DMS153 treated with DMSO at 0.1 percent for 48 hours (cell line): Measurements from ENCODE around the gene GNPTG.

Experiments used
- DNase-seq: peaks from one replicate; lab custom pipeline; 2025; ENCODE audit not compliant: unreplicated experiment; lab: John Stamatoyannopoulos, UW

GNPTG gene

DNA sequence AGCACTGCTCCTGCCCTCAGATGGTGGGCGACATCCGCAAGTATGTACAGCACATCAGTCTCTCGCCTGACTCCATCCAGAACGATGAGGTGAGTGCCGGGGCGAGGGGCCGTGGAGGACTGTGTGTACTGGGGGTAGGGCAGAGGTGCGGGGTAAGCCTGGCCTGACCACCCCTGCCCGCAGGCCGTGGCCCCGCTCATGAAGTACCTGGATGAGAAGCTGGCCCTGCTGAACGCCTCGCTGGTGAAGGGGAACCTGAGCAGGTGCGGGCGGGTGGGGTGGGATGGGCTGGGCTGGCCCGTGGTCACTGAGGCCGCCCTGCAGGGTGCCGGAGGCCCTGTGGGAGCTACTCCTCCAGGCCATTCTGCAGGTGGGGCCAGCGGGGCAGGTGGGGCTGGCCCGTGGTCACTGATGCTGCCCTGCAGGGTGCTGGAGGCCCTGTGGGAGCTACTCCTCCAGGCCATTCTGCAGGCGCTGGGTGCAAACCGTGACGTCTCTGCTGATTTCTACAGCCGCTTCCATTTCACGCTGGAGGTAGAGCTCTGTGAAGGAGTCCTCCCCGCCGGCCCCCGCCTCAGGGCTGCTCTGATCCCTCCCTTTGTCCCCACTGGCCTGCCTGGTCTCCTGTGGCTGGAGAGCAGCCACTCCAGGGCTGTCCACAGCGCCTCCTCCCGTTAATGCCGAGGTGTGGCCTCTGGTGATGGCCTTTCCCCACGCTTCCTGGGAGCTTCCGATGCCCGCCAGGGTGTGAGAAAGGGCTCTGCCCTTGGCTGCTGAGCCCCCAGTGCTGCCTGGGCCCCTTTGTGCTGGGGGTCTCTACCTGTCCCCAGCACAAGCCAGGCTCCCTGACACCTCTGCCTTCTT lies 5.1 kb upstream of the GNPTG start:
- no peak for DNase-seq

DNA sequence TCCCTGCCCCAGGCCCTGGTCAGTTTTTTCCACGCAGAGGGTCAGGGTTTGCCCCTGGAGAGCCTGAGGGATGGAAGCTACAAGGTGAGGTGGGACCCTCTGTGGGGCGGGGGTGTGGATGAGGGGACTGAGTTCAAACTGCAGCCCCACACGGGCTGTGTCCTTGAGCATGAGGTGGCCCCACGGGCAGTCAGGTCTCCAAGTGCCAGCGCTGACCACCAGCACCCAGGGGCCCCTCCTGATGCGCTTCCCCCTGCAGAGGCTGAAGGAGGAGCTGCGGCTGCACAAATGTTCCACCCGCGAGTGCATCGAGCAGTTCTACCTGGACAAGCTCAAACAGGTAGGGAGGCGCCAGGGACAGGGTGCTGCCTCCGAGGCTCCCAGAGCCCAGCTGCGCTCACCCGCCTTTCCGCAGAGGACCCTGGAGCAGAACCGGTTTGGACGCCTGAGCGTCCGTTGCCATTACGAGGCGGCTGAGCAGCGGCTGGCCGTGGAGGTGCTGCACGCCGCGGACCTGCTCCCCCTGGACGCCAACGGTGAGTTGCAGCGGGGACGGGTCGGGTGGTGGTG lies 4.4 kb upstream of the GNPTG start:
- no peak for DNase-seq

- DNase-seq = no peak
Observed at GRCh38 chr16:1347962-1348361, 3.8 kb upstream of the GNPTG start.

GRCh38 chr16:1348441-1348840 lies 3.3 kb upstream of the GNPTG start:
- no peak for DNase-seq

GRCh38 chr16:1348926-1349325 lies 2.8 kb upstream of the GNPTG start:
- DNase-seq = no peak

DNA sequence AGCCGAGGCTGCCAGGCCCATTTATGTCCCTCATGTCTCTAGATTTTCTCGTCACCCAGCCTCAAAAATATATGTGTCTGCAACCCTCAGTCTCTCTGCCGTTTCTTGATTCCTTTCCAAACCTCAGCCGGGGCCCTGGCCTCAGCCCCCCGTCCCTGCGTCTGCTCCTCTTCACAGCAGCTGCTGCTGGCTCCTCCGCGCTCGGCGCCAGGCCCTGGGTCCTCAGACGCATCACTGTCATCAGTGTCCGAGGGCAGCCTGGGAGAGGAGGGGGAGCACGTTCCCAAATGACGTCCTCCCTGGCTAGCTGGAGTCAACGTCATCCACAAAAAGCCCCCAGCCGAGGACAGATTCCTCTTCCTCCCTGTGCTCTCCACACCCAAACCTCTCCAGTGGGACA lies 2.4 kb upstream of the GNPTG start:
- no peak for DNase-seq

GRCh38 chr16:1349951-1350350 lies 1.8 kb upstream of the GNPTG start:
- no peak for DNase-seq

DNA sequence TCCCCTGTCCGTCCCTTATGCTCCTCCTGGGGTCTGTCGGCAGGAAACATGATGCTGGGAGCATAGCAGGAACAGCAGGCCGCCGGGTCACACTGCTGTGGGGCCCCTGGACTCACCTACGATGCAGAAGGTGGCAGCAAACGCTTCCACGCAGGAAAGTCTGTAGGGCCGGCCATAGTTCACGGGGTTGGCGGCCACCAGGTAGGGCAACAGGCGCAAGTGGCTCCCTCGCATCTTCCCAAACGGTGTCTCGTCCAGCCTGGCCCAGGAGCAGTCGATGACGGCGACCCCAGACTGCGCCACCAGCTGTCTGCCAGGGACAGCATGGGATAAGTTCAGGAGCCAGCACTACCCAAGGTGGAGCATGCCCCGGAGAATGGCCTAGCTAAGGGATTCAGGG lies 1.0 kb upstream of the GNPTG start:
- DNase-seq = no peak

GRCh38 chr16:1351215-1351581 lies 533 bp upstream of the GNPTG start:
- DNase-seq = no peak

DNA sequence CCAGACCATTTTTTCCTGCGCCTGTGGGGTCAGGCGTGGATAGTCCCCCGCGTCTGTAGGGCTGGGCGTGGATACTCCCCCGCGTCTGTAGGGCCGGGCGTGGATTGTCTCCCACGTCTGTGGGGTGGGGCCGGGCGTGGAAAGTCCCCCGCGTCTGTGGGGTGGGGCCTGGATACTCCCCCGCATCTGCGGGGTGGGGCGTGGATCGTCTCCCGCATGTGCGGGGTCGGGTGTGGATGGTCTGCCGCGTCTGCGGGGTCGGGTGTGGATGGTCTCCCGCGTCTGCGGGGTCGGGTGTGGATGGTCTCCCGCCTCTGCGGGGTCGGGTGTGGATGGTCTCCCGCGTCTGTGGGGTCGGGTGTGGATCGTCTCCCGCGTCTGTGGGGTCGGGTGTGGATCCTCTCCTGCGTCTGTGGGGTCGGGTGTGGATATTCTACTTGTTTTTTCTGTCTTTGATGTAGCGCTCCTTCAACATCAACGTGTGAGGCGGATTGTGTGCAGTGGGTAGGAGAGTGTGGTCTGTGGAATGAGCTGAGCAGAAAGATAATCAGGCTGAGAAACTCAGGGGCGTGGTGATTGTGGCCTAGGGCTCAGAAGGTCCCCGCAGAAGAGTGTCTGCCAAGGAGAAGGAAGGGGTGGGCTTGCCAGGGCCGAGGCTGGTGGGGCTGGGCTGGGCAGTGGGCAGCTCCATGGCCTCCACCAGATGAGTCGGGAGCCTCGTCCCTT lies 3.2 kb downstream of the GNPTG start:
- no peak for DNase-seq

DNA sequence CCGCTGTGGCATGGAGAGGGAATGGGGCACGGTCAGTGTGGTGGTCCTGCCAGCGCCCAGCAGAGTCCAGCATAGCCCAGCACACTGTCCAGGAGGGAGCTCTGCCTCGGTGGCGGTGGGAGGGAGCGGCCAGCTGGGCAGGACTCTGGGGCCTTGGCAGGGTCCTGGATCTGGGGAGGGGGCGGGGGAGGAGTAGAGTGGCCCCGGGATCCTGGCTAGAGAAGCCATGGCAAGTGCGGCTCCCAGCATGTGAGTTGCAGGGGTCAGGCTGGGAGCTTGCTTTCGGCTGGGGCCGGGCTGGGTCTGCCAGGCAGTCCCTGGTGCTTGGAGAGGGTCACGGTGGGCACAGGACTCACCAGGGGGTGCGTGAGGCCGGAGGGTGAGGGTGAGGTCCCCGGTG lies 3.9 kb downstream of the GNPTG start:
- no peak for DNase-seq

DNA sequence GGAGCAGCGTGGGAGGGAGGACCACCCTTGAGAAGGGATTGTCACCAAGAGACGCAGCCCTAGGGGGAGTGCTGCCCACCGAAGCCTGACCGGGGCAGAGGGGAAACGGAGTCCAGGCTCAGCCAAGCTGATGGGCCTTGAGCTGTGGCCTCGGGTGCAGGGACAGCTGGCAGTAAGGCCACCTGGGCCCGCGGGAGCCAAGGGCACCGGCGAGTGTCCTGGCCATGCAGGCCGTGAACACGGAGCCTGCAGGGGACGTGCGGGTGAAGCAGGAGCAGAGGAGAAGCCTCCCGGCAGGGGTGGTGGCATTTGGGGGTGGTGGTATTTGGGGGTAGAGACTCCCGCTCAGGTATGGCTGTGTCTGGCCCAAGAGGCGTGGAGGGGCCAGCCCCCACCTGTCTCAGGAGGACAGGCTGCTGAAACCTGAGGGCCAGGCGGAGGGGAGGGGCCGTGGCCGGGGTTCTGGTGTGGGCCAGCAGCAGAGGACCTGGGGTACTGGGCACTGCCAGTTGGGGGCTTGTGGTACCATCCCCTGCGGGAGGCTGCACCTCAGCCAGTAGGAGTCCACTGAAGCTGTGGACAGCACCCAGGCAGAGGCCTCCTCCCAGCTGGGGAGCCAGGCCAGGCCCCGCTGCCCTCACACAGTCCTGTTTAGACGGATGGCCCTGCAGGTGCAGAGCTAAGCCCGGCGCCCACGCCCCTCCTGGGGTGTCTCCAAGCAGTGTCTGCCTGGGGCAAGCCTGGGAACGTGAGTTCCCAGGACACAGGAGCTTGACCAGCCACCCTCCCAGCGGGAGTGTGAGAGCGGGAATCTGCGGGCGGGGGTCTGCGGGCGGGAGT lies 4.5 kb downstream of the GNPTG start:
- no peak for DNase-seq

DNA sequence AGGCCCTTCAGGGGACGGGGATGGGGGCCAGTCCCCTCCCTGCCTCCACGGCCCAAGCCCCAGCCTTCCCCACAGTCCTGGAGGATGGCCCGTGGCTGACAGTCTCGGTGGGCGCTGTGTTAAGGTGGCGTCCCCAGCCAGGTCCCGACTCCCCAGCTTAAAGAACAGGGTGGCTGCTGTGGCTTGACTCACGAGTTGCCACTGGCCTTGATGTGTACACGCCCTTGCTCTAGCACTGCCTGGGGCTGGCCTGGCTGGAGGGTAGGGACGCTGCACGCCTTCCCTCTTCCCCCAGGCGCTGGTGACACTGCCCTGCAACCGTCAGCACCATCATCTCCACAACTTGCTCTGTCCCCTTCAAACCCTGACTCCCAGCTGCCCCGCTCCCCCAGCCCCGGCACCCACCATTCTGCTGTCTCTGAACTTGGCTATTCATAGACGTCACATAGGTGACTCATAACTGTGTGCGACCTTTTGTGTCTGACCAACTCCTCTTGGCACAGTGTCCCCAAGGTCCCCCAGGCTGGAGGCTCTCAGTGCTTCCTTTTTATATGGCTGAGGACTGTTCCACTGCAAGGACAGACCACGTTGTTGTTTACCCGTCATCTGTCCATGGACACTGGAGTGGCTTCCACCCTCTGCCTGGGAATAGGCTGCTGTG lies 6.3 kb downstream of the GNPTG start:
- DNase-seq = no peak

DNA sequence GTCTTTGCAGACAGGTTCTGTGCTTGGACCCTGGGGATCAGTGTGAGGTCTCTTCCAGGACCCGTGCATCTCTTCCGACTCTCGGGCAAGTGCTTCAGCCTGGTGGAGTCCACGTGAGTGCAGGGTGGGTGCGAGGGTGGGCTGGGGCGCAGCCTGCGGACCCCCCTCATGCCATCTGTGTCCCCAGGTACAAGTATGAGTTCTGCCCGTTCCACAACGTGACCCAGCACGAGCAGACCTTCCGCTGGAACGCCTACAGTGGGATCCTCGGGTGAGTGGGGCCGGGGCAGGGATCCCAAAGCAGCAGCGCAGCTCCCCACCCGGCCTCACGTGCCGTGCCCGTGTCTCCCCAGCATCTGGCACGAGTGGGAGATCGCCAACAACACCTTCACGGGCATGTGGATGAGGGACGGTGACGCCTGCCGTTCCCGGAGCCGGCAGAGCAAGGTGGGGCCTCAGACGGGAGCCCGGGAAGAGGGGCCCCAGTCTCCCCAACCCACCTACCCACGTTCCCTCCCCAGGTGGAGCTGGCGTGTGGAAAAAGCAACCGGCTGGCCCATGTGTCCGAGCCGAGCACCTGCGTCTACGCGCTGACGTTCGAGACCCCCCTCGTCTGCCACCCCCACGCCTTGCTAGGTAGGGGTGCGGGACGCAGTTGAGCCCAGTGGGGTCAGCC lies 10.1 kb downstream of the GNPTG start:
- no peak for DNase-seq

- DNase-seq = no peak
Observed at GRCh38 chr16:1362807-1363206, 11.1 kb downstream of the GNPTG start.

DNA sequence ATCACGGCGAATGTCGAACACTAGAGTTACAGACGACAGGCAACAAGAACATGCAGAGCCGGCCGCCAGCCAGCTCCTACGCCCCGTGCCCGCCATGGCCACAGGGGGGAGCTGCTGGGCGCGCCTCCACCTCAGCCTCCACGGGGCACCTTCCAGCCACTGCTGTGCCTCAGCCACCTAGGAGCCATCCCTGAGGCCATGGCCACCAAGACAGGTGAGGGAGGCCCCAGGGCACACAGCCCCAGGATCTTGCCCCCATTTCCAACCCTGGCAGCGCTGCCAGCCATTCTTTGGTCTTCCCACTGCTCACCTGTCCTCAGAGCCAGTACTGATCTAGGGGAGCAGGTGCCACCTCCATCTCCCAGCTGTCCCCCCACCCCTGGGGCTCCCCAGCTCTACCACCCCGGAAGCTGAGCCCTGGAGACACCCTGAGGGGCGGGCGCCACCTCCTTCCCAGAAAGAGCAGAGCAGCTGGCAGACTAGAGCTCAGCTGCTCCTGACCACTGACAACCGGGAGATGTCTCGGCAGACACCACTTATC lies 11.8 kb downstream of the GNPTG start:
- peak; percentile 17 for DNase-seq

DNA sequence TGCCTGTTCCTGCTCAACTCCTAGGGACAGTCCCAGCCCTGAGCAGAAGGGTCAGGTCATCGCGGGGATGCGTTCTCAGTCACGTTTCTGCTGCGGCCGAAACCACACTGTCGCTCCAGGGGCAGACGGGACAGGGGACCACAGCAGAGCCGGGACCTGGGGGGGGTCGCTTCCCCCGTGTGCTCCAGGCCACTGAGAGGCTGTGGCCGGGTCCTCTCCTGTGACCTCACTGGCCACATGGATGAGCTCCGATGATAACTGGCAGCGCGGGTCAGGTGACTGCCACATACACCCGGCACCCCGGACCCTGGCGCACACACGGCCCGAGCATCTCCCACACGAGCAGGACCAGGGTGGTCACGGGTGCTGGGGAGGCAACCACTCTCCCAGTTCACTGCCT lies 12.8 kb downstream of the GNPTG start:
- no peak for DNase-seq

DNA sequence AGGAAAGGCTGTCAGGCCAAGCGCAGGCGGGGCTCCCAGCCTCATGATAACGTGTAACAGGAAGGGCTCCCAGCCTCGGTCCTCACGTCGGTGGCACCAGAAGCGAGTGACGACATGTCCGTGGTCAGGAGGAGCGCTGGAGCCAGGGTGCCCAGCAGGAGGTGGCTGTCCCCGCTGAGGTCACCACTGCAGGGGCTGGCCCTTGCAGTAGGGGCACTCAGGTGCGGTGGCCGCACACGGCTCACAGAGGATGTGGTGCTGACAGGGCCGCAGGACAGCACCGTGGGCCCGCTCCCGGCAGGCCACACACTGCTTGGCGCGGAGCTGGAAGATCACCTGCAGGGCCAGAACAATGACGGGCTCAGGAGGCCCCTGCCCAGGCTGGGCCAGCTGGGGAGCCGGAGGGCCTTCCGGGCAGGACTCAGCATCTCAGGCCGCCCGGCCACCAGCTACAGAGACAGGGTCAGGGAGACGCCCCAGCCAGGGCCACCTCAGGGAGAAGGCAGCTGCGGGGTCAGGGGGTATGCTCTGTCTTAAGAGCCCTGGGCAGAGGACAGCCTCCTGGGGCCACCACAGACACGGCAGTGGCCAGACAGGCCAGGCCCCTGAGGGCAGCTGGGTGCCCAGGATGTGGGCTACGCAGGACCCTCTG lies 14.5 kb downstream of the GNPTG start:
- no peak for DNase-seq

- DNase-seq = peak; percentile 22
Observed at GRCh38 chr16:1366712-1367299, 15.1 kb downstream of the GNPTG start.
